HEK293 (cell line): Measurements from ENCODE around the gene PRR29.
A peak's percentile ranks its signal among the peaks of the same experiment; 100 is the strongest.

Experiments used
- GLIS2 ChIP-seq: fragments of 450-650 bp; formaldehyde crosslinking; IDR thresholded peaks from 2 replicates; pipeline ENCODE4 v1.5.1; 2016; ENCODE audit warnings: missing biosample characterization, missing genetic modification characterization
- KLF1 ChIP-seq: fragments of 450-650 bp; formaldehyde crosslinking; IDR thresholded peaks from 2 replicates; pipeline ENCODE4 v1.5.1; 2016; ENCODE audit warnings: missing biosample characterization, missing genetic modification characterization
- MZF1 ChIP-seq: fragments of 450-650 bp; formaldehyde crosslinking; IDR thresholded peaks from 2 replicates; pipeline ENCODE4 v1.5.1; 2017; ENCODE audit warnings: missing biosample characterization, missing genetic modification characterization, borderline replicate concordance
- PATZ1 ChIP-seq: fragments of 450-650 bp; formaldehyde crosslinking; IDR thresholded peaks from 2 replicates; pipeline ENCODE4 v1.5.1; 2016; ENCODE audit warnings: missing biosample characterization, missing genetic modification characterization
- PRDM6 ChIP-seq: fragments of 450-650 bp; formaldehyde crosslinking; IDR thresholded peaks from 2 replicates; pipeline ENCODE4 v1.5.1; 2017; ENCODE audit warnings: missing biosample characterization, missing genetic modification characterization
- TSHZ1 ChIP-seq: fragments of 450-650 bp; formaldehyde crosslinking; IDR thresholded peaks from 2 replicates; pipeline ENCODE4 v1.5.1; 2016; ENCODE audit warnings: missing biosample characterization, missing genetic modification characterization, borderline replicate concordance
- ZBTB48 ChIP-seq: fragments of 450-650 bp; formaldehyde crosslinking; IDR thresholded peaks from 2 replicates; pipeline ENCODE4 v1.5.1; 2016; ENCODE audit warnings: missing biosample characterization, missing genetic modification characterization
- ZFP3 ChIP-seq: fragments of 450-650 bp; formaldehyde crosslinking; IDR thresholded peaks from 2 replicates; pipeline ENCODE4 v1.5.1; 2016; ENCODE audit warnings: low read depth, missing biosample characterization, missing genetic modification characterization
- ZFP37 ChIP-seq: fragments of 450-650 bp; formaldehyde crosslinking; IDR thresholded peaks from 2 replicates; pipeline ENCODE4 v1.5.1; 2016; ENCODE audit warnings: missing biosample characterization, missing genetic modification characterization
- ZIC2 ChIP-seq: fragments of 450-650 bp; formaldehyde crosslinking; IDR thresholded peaks from 2 replicates; pipeline ENCODE4 v1.5.1; 2016; ENCODE audit warnings: missing biosample characterization, missing genetic modification characterization
- ZNF121 ChIP-seq: fragments of 450-650 bp; formaldehyde crosslinking; IDR thresholded peaks from 2 replicates; pipeline ENCODE4 v1.5.1; 2016; ENCODE audit warnings: missing biosample characterization, missing genetic modification characterization
- ZNF174 ChIP-seq: fragments of 450-650 bp; formaldehyde crosslinking; IDR thresholded peaks from 2 replicates; pipeline ENCODE4 v1.5.0; 2017; ENCODE audit warnings: missing biosample characterization, mild to moderate bottlenecking, missing genetic modification characterization
- ZNF366 ChIP-seq: fragments of 450-650 bp; formaldehyde crosslinking; conservative IDR thresholded peaks from 2 replicates; pipeline ENCODE4 v1.5.1; 2016; ENCODE audit warnings: missing biosample characterization, missing genetic modification characterization
- ZNF391 ChIP-seq: fragments of 450-650 bp; formaldehyde crosslinking; IDR thresholded peaks from 2 replicates; pipeline ENCODE4 v1.5.1; 2016; ENCODE audit warnings: low read depth, missing biosample characterization, missing genetic modification characterization, borderline replicate concordance
- ZNF404 ChIP-seq: fragments of 450-650 bp; formaldehyde crosslinking; IDR thresholded peaks from 2 replicates; pipeline ENCODE4 v1.5.1; 2017; ENCODE audit warnings: missing biosample characterization, missing genetic modification characterization
- ZNF560 ChIP-seq: fragments of 450-650 bp; formaldehyde crosslinking; IDR thresholded peaks from 2 replicates; pipeline ENCODE4 v1.5.1; 2017; ENCODE audit warnings: missing biosample characterization, missing genetic modification characterization, borderline replicate concordance
- ZNF580 ChIP-seq: fragments of 450-650 bp; formaldehyde crosslinking; IDR thresholded peaks from 2 replicates; pipeline ENCODE4 v1.5.1; 2016; ENCODE audit warnings: missing biosample characterization, missing genetic modification characterization
- ZNF621 ChIP-seq: fragments of 450-650 bp; formaldehyde crosslinking; IDR thresholded peaks from 2 replicates; pipeline ENCODE4 v1.5.1; 2017; ENCODE audit warnings: missing biosample characterization, missing genetic modification characterization
- ZNF658 ChIP-seq: fragments of 450-650 bp; formaldehyde crosslinking; IDR thresholded peaks from 2 replicates; pipeline ENCODE4; 2016; ENCODE audit warnings: missing biosample characterization, missing genetic modification characterization
- ZNF704 ChIP-seq: fragments of 450-650 bp; formaldehyde crosslinking; IDR thresholded peaks from 2 replicates; pipeline ENCODE4 v1.5.1; 2016; ENCODE audit warnings: missing biosample characterization, missing genetic modification characterization
- ZNF747 ChIP-seq: fragments of 450-650 bp; formaldehyde crosslinking; IDR thresholded peaks from 2 replicates; pipeline ENCODE4 v1.5.1; 2016; ENCODE audit warnings: missing biosample characterization, missing genetic modification characterization
- ZNF76 ChIP-seq: fragments of 450-650 bp; formaldehyde crosslinking; IDR thresholded peaks from 2 replicates; pipeline ENCODE4; 2016; ENCODE audit warnings: low read depth, missing biosample characterization, missing genetic modification characterization, borderline replicate concordance
- ZNF777 ChIP-seq: fragments of 450-650 bp; formaldehyde crosslinking; IDR thresholded peaks from 2 replicates; pipeline ENCODE4 v1.5.1; 2017; ENCODE audit warnings: missing biosample characterization, missing genetic modification characterization, borderline replicate concordance

The PRR29 gene

GRCh38 chr17:63998050-63998720 lies at the start of gene PRR29 (continued):
- TF ChIP-seq ZNF391 (tag by site-specific recombination) (no peak), ZNF366 (tag by site-specific recombination) (no peak), ZNF174 (tag by site-specific recombination) (no peak), ZNF747 (no peak), ZNF658 (no peak), ZNF121 (tag by site-specific recombination) (no peak), ZNF76 (no peak), ZNF777 (peak; percentile 43; the same call in 1 of the 2 replicates), ZFP37 (no peak), ZNF704 (tag by site-specific recombination) (no peak), TSHZ1 (tag by site-specific recombination) (no peak), MZF1 (tag by site-specific recombination) (no peak), ZFP3 (tag by site-specific recombination) (no peak), ZNF404 (no peak), PATZ1 (tag by site-specific recombination) (peak; percentile 87), ZNF621 (tag by site-specific recombination) (no peak), KLF1 (tag by site-specific recombination) (peak; percentile 37; the same call in 1 of the 2 replicates), PRDM6 (tag by site-specific recombination) (no peak), ZNF560 (tag by site-specific recombination) (no peak), GLIS2 (tag by site-specific recombination) (peak; percentile 89), ZIC2 (peak; percentile 28; the same call in 1 of the 2 replicates), ZBTB48 (tag by site-specific recombination) (peak; percentile 60; the same call in 1 of the 2 replicates), ZNF580 (tag by site-specific recombination) (no peak)
